ENCODE data around the gene C1QTNF12.
"Not testable (repeated sequence)": the region's sequence is repeated elsewhere in the genome, so short reads cannot be mapped to it uniquely, and the experiment has no call there.

The C1QTNF12 gene

DNA sequence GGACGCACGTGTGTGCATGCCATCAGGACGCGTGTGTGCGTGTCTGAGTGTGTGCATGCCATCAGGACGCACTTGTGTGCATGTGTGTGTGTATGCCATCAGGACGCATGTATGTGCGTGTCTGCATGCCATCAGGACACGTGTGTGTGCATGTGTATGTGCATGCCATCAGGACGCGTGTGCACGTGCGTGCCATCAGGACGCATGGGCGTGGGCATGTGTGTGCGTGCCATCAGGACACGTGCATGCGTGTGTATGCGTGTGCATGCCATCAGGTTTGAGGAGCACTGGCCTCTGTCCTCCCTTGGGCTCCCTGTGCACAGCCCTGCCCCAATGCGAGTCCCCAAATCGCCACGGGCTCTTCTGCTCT lies 12.6 kb upstream of the C1QTNF12 start:
- no peak for DNase-seq

GRCh38 chr1:1256956-1257871 lies 10.7 kb upstream of the C1QTNF12 start:
- DNase-seq = no peak

DNA sequence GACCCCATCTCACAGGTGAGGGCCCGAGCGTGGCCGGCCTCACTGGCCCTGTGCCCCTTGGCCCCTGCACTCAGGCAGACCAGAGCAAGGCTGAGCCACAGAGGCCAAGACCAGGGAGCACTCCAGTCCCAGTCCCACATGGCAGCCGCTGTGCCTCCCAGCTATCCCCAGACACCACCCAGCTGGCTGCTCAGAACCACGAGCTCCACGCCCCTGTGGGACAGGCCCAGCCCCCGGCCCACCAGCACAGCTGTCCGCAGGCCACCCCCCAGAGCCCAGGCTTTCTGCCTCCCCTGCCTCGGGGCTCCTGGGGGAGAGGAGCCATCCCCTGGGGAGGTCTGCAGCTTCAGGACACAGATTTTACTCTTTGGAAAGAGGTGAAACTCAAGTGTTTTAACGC lies 9.1 kb upstream of the C1QTNF12 start:
- DNase-seq = no peak

DNA sequence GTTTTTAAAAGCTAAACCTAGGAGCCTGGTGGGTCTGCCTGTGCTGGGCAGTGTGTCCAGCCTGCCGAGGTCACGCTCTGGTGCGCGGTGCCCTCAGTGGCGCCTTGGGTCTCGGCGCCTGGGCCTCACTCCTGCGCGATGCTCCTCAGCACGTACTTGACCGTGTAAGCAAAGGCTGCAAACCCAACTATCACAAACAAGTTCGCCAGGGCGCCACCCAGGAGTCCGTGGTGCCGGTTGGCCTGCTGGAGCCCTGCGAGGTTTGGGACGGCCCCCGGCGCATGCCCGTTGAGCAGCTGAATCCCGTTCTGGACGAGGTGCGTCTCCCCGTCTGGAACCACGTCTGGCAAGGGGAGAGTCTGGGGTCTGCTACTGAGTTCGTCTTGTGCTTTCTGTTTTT lies 8.6 kb upstream of the C1QTNF12 start:
- DNase-seq = no peak

GRCh38 chr1:1254667-1254998 lies 8.1 kb upstream of the C1QTNF12 start:
- DNase-seq = no peak

DNA sequence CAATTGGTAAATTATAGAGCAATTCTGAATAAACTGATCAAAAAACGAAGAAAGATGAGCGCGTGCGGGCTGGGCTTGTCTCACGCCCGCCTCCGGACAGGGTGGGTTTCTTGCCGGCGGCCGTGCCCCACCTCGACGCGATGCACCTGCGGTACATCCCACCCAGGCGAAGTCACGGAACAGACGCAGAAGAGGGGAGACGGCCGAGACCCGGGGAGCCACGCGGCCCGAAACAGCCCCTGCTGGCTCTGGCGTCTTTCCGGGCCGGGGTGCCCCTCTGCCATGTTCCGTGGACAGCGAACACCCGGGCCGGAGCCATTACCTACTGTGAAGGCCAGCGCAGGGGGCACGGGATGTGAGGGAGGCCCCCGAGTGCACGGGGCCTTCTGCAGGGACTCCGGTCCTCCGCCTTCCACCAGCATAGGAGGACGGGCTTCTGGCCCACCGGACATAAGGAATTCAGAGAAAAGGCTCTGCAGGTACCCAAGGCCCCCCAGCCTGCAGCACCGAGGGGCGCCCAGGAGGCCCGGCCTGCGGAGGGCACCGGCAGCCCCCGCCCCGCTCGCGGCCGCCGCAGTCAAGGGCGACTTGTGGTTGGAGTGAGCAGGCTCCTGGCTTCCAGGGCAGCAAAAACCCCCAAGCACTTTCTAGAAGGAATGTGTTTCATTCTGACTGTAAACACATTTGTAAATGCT lies 7.6 kb upstream of the C1QTNF12 start:
- no peak for DNase-seq

DNA sequence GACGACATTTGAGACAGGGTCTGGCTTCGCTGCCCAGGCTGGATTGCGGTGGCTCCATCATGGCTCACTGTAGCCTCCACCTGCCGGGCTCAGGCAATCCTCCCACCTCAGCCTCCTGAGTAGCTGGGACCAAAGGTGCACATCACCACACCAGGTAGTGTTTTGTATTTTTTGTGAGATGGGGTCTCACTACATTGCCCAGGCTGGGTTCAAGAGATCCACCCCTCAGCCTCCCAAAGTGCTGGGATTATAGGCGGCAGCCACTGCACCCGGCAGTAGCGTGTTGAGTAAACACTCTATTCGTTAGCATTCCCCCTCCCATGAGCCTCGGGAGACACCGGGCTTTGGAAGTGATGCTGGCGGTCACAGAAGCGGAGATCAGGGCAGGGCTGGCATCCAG lies 6.8 kb upstream of the C1QTNF12 start:
- no peak for DNase-seq

GRCh38 chr1:1250786-1251284 lies 4.3 kb upstream of the C1QTNF12 start:
- DNase-seq = peak; percentile 81

GRCh38 chr1:1248009-1248913 lies 1.7 kb upstream of the C1QTNF12 start:
- not testable (repeated sequence) for DNase-seq

DNA sequence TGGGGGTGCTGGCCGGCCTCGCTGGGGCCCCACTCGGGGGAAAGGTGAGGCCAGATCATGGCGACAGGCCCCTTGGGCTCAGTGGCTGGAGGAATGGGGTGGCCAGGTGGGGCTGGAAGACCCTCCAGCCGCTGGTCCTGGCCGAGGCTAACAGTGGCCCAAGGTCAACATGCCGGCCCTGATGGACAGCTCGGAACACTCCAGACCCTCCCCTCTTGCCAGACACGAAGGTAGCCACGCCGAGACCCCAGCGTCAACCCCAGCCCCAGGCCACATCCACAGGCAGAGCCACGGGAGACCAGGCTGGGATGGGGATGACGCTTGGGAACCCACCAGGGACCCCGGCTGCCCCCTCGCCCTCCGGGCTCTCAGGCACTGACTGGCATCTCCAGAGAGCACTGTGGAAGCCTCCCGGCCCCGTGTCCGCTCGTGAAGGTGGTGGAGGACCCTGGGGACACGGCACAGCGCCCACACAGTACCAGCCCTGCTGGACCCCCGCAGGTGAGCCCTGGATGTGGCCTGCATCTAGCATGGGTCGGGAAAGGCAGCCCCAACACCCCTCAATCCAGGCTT lies 905 bp upstream of the C1QTNF12 start:
- no peak for DNase-seq

DNA sequence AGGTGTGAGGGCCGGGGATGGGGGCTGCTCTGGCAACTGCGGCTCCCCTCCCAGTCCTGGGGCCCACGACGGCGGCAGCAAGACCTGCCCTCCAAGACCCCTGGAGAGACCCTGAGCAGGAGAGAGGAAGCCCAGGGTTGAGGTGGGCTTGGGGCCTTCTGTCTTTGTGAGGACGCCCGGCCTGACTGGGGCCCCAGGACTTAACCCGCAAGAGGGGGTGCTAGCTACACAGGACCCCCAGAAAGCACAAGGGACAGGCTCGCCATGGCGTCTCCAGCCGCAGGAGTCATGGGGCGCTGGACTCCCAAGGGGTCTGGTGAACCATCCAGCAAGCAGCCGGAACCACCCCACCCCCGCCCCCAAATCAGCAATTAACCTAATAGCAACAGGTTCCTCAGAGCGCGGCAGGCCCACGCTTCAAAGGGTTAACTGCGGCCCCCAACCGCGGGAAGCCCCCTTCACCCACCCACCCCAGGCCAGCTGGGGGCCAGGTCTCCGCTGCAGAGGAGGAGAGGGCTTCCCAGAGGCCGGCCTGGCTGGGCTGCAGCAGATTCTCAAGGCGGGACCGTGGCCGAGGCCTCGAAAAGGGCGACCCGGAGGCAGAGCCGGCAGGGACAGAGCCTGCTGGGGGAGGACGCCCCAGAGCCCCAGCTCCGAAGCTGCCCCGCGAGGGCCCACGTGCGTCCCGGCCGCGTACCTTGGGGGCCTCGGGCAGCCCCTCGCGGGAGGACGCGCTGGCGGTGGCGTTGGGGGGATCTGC lies 525 bp downstream of the C1QTNF12 start:
- no peak for DNase-seq

- DNase-seq = no peak
Measured at GRCh38 chr1:1245178-1245816, 1.2 kb downstream of the C1QTNF12 start.

DNA sequence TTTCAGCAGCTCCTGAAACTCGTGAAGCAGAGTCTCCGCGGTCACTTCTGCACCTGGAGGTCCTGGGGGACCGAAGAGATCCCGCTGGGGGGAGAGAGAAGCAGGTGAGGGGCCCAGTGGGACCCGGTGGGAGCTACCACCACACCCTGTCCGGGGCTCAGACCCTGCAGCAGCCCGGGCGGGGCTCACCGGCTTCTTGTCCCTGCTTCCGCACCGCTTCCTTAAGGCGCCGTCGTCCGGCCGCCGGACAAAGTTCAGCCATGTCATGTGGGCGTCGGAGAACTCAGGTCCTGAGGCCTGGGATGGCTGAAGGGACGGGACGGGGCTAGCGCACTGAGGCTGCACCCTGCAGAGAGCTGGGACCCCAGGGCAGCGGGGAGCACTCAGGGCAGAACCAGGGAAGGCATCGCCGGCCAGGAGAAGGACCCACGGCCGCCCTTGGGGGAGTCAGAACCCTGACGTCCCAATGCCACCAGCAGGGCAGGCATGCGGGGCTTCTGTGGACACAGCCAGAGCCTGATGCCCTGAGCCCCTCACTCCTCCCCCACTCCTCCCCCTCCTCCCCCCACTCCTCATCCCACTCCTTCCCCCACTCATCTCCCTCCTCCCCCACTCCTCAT lies 2.2 kb downstream of the C1QTNF12 start:
- no peak for DNase-seq

DNA sequence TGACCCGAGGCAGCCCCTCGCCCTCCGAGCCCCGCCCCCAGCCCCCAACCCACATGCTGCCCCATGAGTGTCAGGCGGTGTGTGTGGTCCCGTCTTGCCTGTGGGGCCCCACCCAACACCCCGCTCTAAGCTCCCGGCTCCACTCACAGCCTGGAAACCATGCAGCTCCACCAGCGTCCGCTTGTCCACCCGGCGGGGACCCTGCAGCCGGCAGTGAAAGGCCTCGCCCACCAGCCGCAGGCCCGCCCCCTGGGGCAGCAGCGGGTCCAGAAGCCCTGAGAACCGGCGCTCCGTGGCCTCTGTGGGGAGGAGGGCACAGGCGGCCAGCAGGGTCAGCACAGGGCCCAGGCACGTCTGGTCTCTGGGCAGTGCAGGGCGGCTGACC lies 2.7 kb downstream of the C1QTNF12 start:
- DNase-seq = no peak

GRCh38 chr1:1243266-1243660 lies 3.3 kb downstream of the C1QTNF12 start:
- no peak for DNase-seq

DNA sequence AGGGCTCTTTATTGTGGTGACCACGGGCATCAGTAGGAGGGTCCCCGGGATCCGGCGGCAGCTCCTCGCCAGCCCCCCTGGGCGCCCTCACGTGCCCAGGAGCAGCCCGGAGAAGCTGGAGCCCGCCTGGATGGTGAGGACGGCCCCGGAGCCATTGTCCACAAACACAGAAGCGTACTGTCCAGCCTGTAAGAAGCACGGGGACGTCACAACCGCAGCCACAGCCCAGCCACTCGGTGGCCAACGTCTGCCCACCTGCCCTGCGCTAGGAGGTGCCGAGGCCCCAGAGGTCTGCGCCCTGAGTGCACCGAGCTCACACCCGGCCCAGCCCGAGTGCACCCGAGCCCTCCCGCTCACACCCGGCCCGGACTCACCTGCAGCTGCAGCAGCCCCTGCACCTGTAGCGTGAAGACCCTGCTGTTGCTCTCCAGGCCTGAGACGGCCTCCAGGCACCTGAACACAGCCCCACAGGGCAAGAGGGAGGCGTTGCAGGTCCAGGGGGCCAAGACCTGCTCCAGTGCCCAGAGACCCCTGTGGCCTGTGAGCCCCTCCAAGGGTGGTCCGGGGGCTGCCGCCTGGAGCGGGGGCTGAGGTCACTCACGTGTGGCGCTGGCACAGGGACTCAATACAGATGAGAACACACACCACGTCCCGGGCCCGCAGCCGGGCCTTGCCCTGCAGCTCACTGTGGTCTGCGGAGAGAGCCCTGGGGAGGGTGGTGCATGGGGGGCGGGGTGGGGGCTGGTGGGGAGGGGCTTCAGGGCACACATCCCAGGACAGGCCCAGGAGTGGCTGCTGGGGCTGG lies 3.9 kb downstream of the C1QTNF12 start:
- DNase-seq = no peak

DNA sequence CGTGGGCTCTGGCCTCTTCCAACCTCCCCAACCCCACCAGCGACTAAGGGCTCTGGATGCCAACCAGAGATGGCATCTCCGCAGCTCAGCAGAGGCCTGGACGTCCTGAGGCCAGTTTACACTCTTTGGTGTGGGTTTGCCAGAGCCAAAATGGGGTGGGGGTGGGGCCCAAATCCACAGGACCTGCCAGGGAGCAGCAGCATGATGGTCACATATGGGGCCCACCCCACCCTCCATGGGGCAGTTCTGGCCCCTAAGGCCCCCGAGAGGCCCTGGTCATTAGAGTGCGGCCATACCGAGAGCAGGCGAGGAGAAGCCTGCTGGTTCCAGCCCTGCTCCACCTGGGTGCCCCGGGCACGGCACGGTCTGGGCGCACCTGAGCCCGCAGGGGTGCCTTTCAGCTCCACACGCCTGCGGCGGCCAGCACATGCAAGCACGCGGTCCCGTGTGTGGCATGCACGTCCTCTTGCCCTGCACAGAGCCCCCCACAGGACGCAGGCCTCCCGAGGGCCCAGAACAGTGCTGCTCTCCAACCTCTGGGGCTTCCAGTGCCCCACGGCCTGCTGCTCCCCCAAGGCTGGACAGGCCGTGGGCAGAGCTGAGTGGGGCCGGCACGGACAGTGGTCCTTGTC lies 4.8 kb downstream of the C1QTNF12 start:
- no peak for DNase-seq

- no peak for DNase-seq
Measured at GRCh38 chr1:1240822-1241587, 5.5 kb downstream of the C1QTNF12 start.

- no peak for DNase-seq
Measured at GRCh38 chr1:1240348-1240732, 6.2 kb downstream of the C1QTNF12 start.

Measured in CD4-positive, alpha-beta T cell treated with Interleukin-17A for 4 hours (primary cell).